PC-3 (cell line): ENCODE data around the gene AP4B1. TPM values are rescaled to one million over a fixed set of nuclear protein-coding genes. Genes with fewer than 3 reads are reported as not detected.

Source experiments
- ATAC-seq: fragments of 200-7000 bp; cut with Tn5 transposase; 2 replicates; pipeline ENCODE4 v1.9.1; 2020; ENCODE audit warnings: mild to moderate bottlenecking, moderate library complexity
- BruUV-seq: library from RNA; stranded (reverse); fragments of 400-500 nt; replicated peaks from 2 replicates; lab custom pipeline; 2021; lab: Mats Ljungman, UMichigan
- CTCF ChIA-PET: fragments of 300-600 bp; sonication (Branson Sonifier 250); formaldehyde crosslinking; loops from one replicate; lab custom pipeline; 2022; ENCODE audit warnings: antibody characterized with exemption; lab: Charles Lee
- POLR2A ChIA-PET: fragments of 300-600 bp; sonication (Branson Sonifier 250); formaldehyde crosslinking; loops from one replicate; lab custom pipeline; 2022; ENCODE audit warnings: antibody characterized with exemption; ENCODE audit not compliant: unreplicated experiment; lab: Charles Lee
- DNase-seq: peaks from one replicate; pipeline ENCODE4 v3.0.0-alpha.2; 2015
- H2AFZ ChIP-seq: fragments of 300-600 bp; sonication (generic); 2 replicates; pipeline ENCODE4 v1.6.0; 2016; ENCODE audit warnings: antibody characterized with exemption, low read length
- H3F3A ChIP-seq: fragments of 300-600 bp; sonication (generic); one replicate; pipeline ENCODE4 v1.6.0; 2017; ENCODE audit warnings: antibody characterized with exemption, low read length, control low read depth, mild to moderate bottlenecking; ENCODE audit not compliant: unreplicated experiment
- H3K27ac ChIP-seq: fragments of 300-600 bp; sonication (generic); 2 replicates; pipeline ENCODE4 v1.5.1; 2016; ENCODE audit warnings: mild to moderate bottlenecking, low read length
- H3K27me3 ChIP-seq: fragments of 300-600 bp; sonication (generic); 2 replicates; pipeline ENCODE4 v1.6.1; 2016; ENCODE audit warnings: low read length, mixed read lengths
- H3K36me3 ChIP-seq: fragments of 300-600 bp; sonication (generic); 2 replicates; pipeline ENCODE4 v1.6.1; 2016; ENCODE audit warnings: low read depth, mixed run types, low read length, mixed read lengths
- H3K4me1 ChIP-seq: fragments of 300-600 bp; sonication (generic); 2 replicates; pipeline ENCODE4 v1.5.1; 2016; ENCODE audit warnings: low read length; ENCODE audit not compliant: insufficient read depth
- H3K4me2 ChIP-seq: fragments of 300-600 bp; sonication (generic); 2 replicates; pipeline ENCODE4 v1.6.0; 2016; ENCODE audit warnings: low read length
- H3K4me3 ChIP-seq: fragments of 300-600 bp; sonication (generic); 2 replicates; pipeline ENCODE4 v1.5.1; 2016; ENCODE audit warnings: mild to moderate bottlenecking, low read length, mixed read lengths
- H3K79me2 ChIP-seq: fragments of 300-600 bp; sonication (generic); 2 replicates; pipeline ENCODE4 v1.6.1; 2017; ENCODE audit warnings: low read length, mixed read lengths
- H3K9ac ChIP-seq: fragments of 300-600 bp; sonication (generic); 2 replicates; pipeline ENCODE4 v1.6.0; 2016; ENCODE audit warnings: mild to moderate bottlenecking, low read length
- H3K9me2 ChIP-seq: fragments of 300-600 bp; sonication (generic); replicated peaks from 2 replicates; pipeline ENCODE4 v1.6.1; 2016; ENCODE audit warnings: mixed run types, low read length, mixed read lengths
- H3K9me3 ChIP-seq: fragments of 300-600 bp; sonication (generic); 2 replicates; pipeline ENCODE4 v1.6.1; 2016; ENCODE audit warnings: low read length, mixed read lengths
- H4K20me1 ChIP-seq: fragments of 300-600 bp; sonication (generic); 2 replicates; pipeline ENCODE4 v1.6.1; 2016; ENCODE audit warnings: low read length, mixed read lengths
- EZH2 ChIP-seq: fragments of 300-600 bp; sonication (generic); IDR thresholded peaks from one replicate; pipeline ENCODE4 v1.6.1; 2017; ENCODE audit warnings: antibody characterized with exemption, mild to moderate bottlenecking, low read length; ENCODE audit not compliant: unreplicated experiment
- EZH2phosphoT487 ChIP-seq: fragments of 300-600 bp; sonication (generic); IDR thresholded peaks from 2 replicates; pipeline ENCODE4 v1.6.1; 2018; ENCODE audit warnings: mild to moderate bottlenecking, antibody characterized with exemption, low read length, borderline replicate concordance
- intact Hi-C: fragments of 100-400 bp; cut with micrococcal nuclease; formaldehyde crosslinking; loops from 2 replicates; pipeline ENCODE4 v1.9.0; 2023
- total RNA-seq: library from RNA; depleted of rRNA; stranded (reverse); fragments of >200 nt; gene quantifications from 2 replicates; pipeline ENCODE4 v1.2.3, GENCODE V29; 2014
- TF ChIP-seq, protein P1 (sequence below): fragments of 300-600 bp; sonication (generic); conservative IDR thresholded peaks from 2 replicates; pipeline ENCODE4 v1.5.1; 2017; ENCODE audit warnings: antibody characterized with exemption, low read depth, mild to moderate bottlenecking, low read length

Gene AP4B1
- total RNA-seq, 1 experiment from 2014 or later = 15.5 TPM

DNA sequence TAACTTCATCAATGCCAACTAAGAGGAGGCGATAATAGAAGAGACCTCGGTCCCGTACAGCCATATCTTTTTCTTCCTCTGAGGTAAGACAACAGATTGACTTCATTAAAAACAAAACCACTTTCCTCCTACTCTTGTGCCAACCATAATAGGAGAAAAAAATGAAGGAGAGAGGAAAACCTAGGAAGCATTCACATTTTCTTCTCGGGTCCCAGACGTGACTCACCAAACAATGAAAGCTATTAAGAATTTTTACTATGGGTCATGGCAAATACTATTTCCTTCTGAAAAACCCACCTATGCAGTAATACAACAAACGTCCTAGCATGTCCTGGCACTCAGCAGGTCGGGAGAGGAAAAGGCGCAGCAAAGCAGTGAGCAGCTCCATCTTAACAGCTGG lies 8.6 kb downstream of the AP4B1 start:
- Histone ChIP-seq H3K9ac (no peak overlapping the region), H3K36me3 (peaks cover 32% of the 10 kb centered on the region), H3K9me2 (no peaks in the 10 kb centered on the region), H3K9me3 (no peaks in the 10 kb centered on the region), H3K4me2 (no peak overlapping the region), H3K4me1 (no peaks in the 10 kb centered on the region), H3K27me3 (no peaks in the 10 kb centered on the region), H3K79me2 (no peaks in the 10 kb centered on the region), H4K20me1 (no peaks in the 10 kb centered on the region), H3K4me3 (no peak overlapping the region), H3F3A (no peaks in the 10 kb centered on the region), H3K27ac (no peak overlapping the region), H2AFZ (no peak overlapping the region)
- BruUV-seq = no TSS peak
- ChIA-PET POLR2A (no interaction called here), CTCF (no interaction called here)
- ATAC-seq = no peak
- intact Hi-C loops = no loop called here
- DNase-seq = no peak
- no peak for TF ChIP-seq EZH2phosphoT487
- TF ChIP-seq EZH2 = no peak
- TF ChIP-seq, protein P1, sequence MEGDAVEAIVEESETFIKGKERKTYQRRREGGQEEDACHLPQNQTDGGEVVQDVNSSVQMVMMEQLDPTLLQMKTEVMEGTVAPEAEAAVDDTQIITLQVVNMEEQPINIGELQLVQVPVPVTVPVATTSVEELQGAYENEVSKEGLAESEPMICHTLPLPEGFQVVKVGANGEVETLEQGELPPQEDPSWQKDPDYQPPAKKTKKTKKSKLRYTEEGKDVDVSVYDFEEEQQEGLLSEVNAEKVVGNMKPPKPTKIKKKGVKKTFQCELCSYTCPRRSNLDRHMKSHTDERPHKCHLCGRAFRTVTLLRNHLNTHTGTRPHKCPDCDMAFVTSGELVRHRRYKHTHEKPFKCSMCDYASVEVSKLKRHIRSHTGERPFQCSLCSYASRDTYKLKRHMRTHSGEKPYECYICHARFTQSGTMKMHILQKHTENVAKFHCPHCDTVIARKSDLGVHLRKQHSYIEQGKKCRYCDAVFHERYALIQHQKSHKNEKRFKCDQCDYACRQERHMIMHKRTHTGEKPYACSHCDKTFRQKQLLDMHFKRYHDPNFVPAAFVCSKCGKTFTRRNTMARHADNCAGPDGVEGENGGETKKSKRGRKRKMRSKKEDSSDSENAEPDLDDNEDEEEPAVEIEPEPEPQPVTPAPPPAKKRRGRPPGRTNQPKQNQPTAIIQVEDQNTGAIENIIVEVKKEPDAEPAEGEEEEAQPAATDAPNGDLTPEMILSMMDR = no peak

DNA sequence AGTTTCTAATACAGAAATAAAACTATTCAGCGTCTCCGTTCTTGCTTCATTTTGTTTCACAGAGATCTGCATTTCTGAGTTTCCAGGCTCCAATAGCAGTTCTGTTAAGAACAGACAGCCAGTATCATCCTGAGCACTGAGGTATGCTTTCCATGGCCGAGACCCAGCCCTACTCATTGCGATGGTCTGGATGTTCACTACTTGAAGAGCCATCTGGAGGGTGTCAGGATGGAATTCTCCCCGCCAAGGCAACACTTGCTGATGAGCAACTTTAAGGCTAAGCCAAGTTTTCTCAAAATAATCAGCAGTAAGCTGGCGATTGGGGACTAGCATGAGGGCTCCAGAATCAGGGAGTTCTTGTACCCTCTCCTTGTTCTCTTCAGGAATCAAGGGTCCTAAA lies 9.5 kb downstream of the AP4B1 start:
- intact Hi-C loops = no loop called here
- Histone ChIP-seq H3K9me3 (no peaks in the 10 kb centered on the region), H3K9ac (no peak overlapping the region), H3K4me2 (no peak overlapping the region), H2AFZ (no peak overlapping the region), H3K27me3 (no peaks in the 10 kb centered on the region), H3F3A (no peaks in the 10 kb centered on the region), H3K27ac (no peak overlapping the region), H3K4me1 (no peaks in the 10 kb centered on the region), H3K36me3 (peaks cover 30% of the 10 kb centered on the region), H3K4me3 (no peak overlapping the region), H4K20me1 (no peaks in the 10 kb centered on the region), H3K9me2 (no peaks in the 10 kb centered on the region), H3K79me2 (no peaks in the 10 kb centered on the region)
- ChIA-PET CTCF (no interaction called here), POLR2A (no interaction called here)
- BruUV-seq = no TSS peak
- no peak for ATAC-seq
- TF ChIP-seq, protein P1 = no peak
- TF ChIP-seq EZH2phosphoT487 (no peak), EZH2 (no peak)
- no peak for DNase-seq

DNA sequence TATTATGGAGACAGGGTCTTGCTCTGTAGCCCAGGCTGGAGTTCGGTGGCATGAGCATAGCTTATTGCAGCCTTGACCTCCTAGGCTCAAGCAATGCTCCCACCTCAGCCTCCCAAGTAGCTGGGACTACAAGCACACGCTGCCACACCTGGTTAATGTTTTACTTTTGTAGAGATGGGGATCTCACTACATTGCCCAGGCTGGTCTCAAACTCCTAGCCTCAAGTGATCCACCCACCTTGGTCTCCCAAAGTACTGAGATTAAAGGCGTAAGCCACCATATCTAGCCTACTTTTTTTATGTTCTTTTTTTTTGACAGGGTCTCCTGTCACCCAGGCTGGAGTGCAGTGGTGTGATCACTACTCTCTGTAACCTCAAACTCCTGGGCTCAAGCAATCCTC lies 11.3 kb downstream of the AP4B1 start:
- Histone ChIP-seq H3K4me2 (no peak overlapping the region), H3K4me3 (no peak overlapping the region), H2AFZ (no peak overlapping the region), H3K9me2 (no peaks in the 10 kb centered on the region), H3K4me1 (no peaks in the 10 kb centered on the region), H3K9me3 (no peaks in the 10 kb centered on the region), H3K79me2 (no peaks in the 10 kb centered on the region), H3K9ac (no peak overlapping the region), H3F3A (no peaks in the 10 kb centered on the region), H4K20me1 (no peaks in the 10 kb centered on the region), H3K36me3 (peaks cover 26% of the 10 kb centered on the region), H3K27ac (no peak overlapping the region), H3K27me3 (no peaks in the 10 kb centered on the region)
- TF ChIP-seq EZH2 (no peak), EZH2phosphoT487 (no peak)
- TF ChIP-seq, protein P1 = no peak
- no peak for DNase-seq
- CTCF ChIA-PET = no interaction called here
- no peak for ATAC-seq
- BruUV-seq = no TSS peak
- POLR2A ChIA-PET = no interaction called here
- intact Hi-C loops = no loop called here
